Omental fat pad (tissue), 4 donors: ENCODE measurements around the gene RBM44. TPM values are rescaled to one million over a fixed set of nuclear protein-coding genes. Genes with fewer than 3 reads are reported as not detected.
"Not testable (repeated sequence)": the region's sequence is repeated elsewhere in the genome, so short reads cannot be mapped to it uniquely, and the experiment has no call there.

Source experiments
- ATAC-seq: fragments of 150-250 bp; one replicate; pipeline ENCODE4 v1.9.1; 2016; ENCODE audit warnings: mild to moderate bottlenecking, moderate library complexity; ENCODE audit not compliant: low FRiP score
- DNase-seq: peaks from one replicate; pipeline ENCODE4 v3.0.0-alpha.2; 2019; ENCODE audit warnings: low spot score
- CTCF ChIP-seq, 3 donors: fragments of 450-650 bp; IDR thresholded peaks; one replicate each; pipeline ENCODE4 v1.5.1; 2016 to 2017; ENCODE audit warnings: antibody characterized with exemption in 3 of 3, mild to moderate bottlenecking in 3 of 3, moderate library complexity in 2 of 3
- total RNA-seq, 4 donors: library from RNA; depleted of rRNA; stranded (reverse); fragments of >200 nt; gene quantifications; one replicate each; pipeline ENCODE4 v1.1.0, GENCODE V29; 2016

RBM44 gene
- total RNA-seq, 4 donors from 2014 or later: 1.1 to 2.6 (median 1.5) TPM

- DNase-seq (no peak), ATAC-seq (no peak)
- TF ChIP-seq CTCF (IDR thresholded peaks at IDR 0.05): no peak
These were observed 32.7 kb upstream of the RBM44 start for GRCh38 chr2:237765875-237766274.

GRCh38 chr2:237766340-237766739 lies 32.2 kb upstream of the RBM44 start:
- DNase-seq: no peak
- ATAC-seq: no peak

GRCh38 chr2:237772513-237772912 lies 26.1 kb upstream of the RBM44 start:
- no peak for ATAC-seq
- TF ChIP-seq CTCF (IDR thresholded peaks at IDR 0.05): no peak
- DNase-seq: no peak

More at GRCh38 chr2:237766340-237766739, 32.2 kb upstream of the RBM44 start:
- TF ChIP-seq CTCF (IDR thresholded peaks at IDR 0.05): no peak

- TF ChIP-seq CTCF (IDR thresholded peaks at IDR 0.05): no peak
- ATAC-seq: no peak
- DNase-seq: no peak
These were observed 24.8 kb upstream of the RBM44 start for GRCh38 chr2:237773826-237774225.

GRCh38 chr2:237774811-237775553 lies 23.6 kb upstream of the RBM44 start:
- DNase-seq (no peak), ATAC-seq (no peak)
- no peak for TF ChIP-seq CTCF (IDR thresholded peaks at IDR 0.05)

- ATAC-seq (no peak), DNase-seq (no peak)
- TF ChIP-seq CTCF (IDR thresholded peaks at IDR 0.05): no peak
These were observed 19.1 kb upstream of the RBM44 start for GRCh38 chr2:237779521-237779920.

- DNase-seq (no peak), ATAC-seq (no peak)
- no peak for TF ChIP-seq CTCF (IDR thresholded peaks at IDR 0.05)
These were observed 16.4 kb upstream of the RBM44 start for GRCh38 chr2:237782181-237782580.

- ATAC-seq, DNase-seq: not testable (repeated sequence)
These were observed 14.9 kb upstream of the RBM44 start for GRCh38 chr2:237783678-237784077.
